ENCODE results near the gene DCAF16.
A peak's percentile ranks its signal among the peaks of the same experiment; 100 is the strongest.
"Not testable (repeated sequence)": the region's sequence is repeated elsewhere in the genome, so short reads cannot be mapped to it uniquely, and the experiment has no call there.

DCAF16 gene

GRCh38 chr4:17810260-17811077, at the start of gene DCAF16, which contains the start of gene NCAPG:
Gene DCAF16 (minus strand): TSS chr4:17810757. CDS start chr4:17804141, 6,616 bp downstream.
Gene NCAPG (plus strand): TSS chr4:17810979. CDS start chr4:17811078, 99 bp downstream.
- DNase-seq = peak; percentile 98

DNA sequence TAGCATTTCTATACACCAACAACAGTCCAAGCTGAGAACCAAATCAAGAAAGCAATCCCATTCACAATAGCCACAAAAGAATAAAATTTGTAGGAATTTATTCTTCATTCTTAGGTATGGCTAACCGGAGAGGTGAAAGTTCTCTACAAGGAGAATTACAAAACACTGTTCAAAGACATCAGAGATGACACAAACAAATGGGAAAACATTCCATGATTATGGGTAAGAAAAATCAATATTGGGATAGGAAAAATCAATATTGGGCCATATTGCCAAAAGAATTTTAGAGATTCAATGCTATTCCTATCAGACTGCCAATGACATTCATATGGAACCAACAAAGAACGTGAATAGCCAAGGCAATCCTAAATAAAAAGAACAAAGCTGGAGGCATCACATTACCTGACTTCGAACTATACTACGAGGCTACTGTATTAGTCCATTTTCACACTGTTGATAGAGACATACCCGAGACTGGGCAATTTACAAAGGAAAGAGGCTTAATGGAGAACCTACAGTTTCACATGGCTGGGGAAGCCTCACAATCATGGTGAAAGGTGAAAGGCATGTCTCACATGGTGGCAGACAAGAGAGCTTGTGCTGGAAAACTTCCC, 49.3 kb upstream of the DCAF16 start:
- DNase-seq = no peak

- DNase-seq = no peak
Measured at GRCh38 chr4:17854036-17854435, 43.5 kb upstream of the DCAF16 start.

- DNase-seq = no peak
Measured at GRCh38 chr4:17851959-17852358, 41.4 kb upstream of the DCAF16 start.

DNA sequence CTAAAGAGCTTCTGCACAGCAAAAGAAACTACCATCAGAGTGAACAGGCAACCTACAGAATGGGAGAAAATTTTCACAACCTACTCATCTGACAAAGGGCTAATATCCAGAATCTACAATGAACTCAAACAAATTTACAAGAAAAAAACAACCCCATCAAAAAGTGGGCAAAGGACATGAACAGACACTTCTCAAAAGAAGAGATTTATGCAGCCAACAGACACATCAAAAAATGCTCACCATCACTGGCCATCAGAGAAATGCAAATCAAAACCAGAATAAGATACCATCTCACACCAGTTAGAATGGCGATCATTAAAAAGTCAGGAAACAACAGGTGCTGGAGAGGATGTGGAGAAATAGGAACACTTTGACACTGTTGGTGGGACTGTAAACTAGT, 39.7 kb upstream of the DCAF16 start:
- DNase-seq = not testable (repeated sequence)

GRCh38 chr4:17846266-17846665, 35.7 kb upstream of the DCAF16 start:
- no peak for DNase-seq

- no peak for DNase-seq
Measured at GRCh38 chr4:17823871-17824669, 13.5 kb upstream of the DCAF16 start.

GRCh38 chr4:17817027-17817426, 6.5 kb upstream of the DCAF16 start:
- DNase-seq = peak; percentile 29

DNA sequence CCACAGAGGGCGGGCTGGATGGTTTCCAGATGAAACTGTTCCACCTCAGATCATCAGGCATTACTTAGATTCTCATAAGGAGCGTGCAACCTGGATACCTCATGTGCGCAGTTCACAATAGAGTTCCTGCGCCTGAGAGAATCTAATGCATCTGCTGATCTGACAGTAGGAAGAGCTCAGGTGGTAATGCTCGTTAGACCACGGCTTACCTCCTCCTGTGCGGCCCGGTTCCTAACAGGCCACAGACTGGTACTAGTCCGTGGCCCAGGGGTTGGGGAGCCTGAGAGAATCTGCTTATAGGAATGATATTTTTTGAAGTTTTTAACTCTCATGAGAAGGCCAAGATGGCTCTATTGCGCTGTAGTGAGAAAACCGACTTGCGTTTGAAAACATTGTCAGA, 5.6 kb upstream of the DCAF16 start:
- no peak for DNase-seq

GRCh38 chr4:17814140-17814539, 3.6 kb upstream of the DCAF16 start:
- DNase-seq = no peak

DNA sequence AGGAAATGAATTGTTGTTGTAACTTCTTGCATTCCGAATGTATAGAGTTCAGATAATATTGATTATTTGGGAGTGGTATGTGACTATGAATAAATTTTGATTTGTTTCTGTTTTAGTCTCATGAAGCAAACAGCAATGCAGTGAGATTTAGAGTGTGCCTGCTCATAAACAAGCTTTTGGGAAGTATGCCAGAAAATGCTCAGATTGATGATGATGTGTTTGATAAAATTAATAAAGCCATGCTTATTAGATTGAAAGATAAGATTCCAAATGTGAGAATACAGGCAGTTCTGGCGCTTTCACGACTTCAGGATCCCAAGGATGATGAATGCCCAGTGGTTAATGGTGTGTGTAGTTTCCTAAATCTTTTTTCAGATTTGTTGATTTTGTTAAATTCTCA, 2.2 kb upstream of the DCAF16 start:
- no peak for DNase-seq

DNA sequence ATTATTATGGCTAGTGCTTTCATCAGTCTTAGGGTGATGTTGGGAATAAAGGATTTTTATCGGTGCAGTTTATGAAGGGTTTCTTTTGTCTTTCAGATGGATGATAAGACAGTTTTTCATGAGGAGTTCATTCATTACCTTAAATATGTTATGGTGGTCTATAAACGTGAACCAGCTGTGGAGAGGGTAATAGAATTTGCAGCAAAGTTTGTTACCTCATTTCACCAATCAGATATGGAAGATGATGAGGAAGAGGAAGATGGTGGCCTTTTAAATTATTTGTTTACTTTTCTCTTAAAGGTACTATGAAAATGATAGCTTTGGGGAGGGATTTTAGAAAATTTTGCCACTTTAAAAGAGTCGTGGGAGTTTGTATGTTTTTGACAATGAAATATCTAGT, 1.6 kb upstream of the DCAF16 start:
- no peak for DNase-seq

DNA sequence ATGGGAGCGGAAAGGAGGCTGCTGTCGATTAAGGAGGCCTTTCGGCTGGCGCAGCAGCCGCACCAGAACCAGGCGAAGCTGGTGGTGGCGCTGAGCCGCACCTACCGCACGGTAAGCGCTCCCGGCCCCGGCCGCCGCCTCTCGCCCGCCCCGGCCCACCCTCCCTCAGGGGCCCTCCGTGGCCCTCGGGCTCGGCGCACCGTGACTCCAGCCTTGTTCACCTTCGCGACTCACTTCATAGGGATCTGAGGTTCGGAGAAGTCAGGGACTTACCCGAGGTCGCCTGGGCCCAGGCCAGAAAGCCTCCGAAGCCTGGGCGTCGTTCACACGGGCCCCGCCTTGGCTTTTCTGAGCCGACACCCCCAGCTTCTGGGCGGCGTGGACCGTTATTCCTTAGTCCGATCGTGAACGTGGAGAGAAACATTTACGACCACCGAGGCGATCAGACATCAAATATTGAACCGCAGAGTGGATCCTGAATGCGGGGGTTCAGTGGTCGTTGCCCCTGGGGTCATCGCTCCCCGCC, 584 bp upstream of the DCAF16 start:
- DNase-seq = peak; percentile 68

- peak; percentile 23 for DNase-seq
Measured at GRCh38 chr4:17809667-17810066, 890 bp downstream of the DCAF16 start.

GRCh38 chr4:17807446-17807845, 3.1 kb downstream of the DCAF16 start:
- DNase-seq = no peak

GRCh38 chr4:17805580-17806155, 4.9 kb downstream of the DCAF16 start:
- DNase-seq = no peak

- DNase-seq = no peak
Measured at GRCh38 chr4:17797808-17798207, 12.7 kb downstream of the DCAF16 start.

DNA sequence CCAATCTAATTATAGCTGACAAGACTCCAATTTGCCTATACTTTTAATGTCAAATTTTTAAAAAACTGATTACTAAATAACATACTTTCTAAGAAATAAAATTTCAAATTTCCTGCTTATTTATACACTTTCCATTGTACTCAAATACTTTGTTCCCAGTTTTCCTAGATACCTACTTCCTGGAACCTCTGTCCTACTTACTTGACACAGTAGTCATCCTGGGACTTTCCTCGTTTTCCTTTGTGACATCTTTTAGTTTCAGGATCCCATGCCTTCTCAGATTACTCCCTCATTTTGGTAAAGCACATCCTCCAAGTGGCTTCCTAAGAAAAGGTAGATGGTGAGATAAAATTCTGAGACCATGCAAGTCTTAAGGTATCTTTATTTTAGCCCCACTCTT, 15.8 kb downstream of the DCAF16 start:
- no peak for DNase-seq

- DNase-seq = no peak
Measured at GRCh38 chr4:17788956-17789355, 21.6 kb downstream of the DCAF16 start.

DNA sequence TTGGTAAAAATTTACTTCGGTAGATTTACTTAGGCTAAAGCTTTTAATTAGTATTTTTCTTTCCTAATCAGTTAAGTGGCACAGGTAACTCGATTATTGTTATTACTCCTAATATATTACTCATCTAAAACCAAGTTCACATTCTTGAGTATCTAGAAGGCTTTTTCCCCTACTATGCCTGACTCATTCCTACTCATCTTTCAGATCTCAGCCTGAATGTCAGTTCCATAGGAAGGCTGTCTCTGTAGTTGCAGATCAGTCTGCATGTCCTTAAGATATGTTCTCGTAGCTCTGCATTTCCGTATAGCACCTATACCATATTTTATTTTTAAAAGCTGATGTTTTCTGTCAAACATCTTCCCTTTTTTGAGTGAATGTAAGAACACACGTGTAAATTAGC, 23.2 kb downstream of the DCAF16 start:
- DNase-seq = no peak

GRCh38 chr4:17786567-17786966, 24.0 kb downstream of the DCAF16 start:
- no peak for DNase-seq

DNA sequence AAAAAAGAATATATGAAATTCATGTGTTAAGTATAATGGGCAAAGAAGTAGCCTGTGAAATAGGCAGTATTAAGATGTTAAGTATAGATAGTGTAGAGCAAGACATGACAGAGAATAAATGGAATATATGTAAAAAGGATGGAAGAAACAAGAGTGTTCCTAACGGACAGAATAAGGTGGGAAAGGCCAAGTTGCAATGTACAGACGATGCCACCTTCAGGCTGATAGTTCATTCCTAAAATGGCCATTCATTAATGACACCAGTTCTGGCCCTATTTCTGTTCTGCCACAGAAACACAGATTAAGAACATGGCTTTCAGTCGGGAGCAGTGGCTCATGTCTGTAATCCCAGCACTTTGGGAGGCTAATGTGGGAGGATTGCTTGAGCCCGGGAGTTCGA, 24.7 kb downstream of the DCAF16 start:
- peak; percentile 17 for DNase-seq

All from NCI-H69 (cell line).